Endothelial cell of umbilical vein (primary cell): Measurements from ENCODE around the gene CETP. TPM values are rescaled to one million over a fixed set of nuclear protein-coding genes. Genes with fewer than 3 reads are reported as not detected.

Experiments
- BruUV-seq: library from RNA; stranded (reverse); fragments of 400-500 nt; replicated peaks from 2 replicates; lab custom pipeline; 2021; lab: Mats Ljungman, UMichigan
- CTCF ChIA-PET: fragments of 300-600, 350-600 bp; sonication (Branson Sonifier 250); formaldehyde crosslinking; loops from one replicate; lab custom pipeline; 2021; ENCODE audit warnings: antibody characterized with exemption, inconsistent platforms; lab: Charles Lee
- POLR2A ChIA-PET: fragments of 300-600, 350-600 bp; sonication (Branson Sonifier 250); formaldehyde crosslinking; loops from one replicate; lab custom pipeline; 2021; ENCODE audit warnings: antibody characterized with exemption, inconsistent platforms; lab: Charles Lee
- DNase-seq: peaks from one replicate; pipeline ENCODE4 v3.0.0-alpha.2; 2011; ENCODE audit warnings: low read depth, low spot score
- FAIRE-seq: peaks from 2 replicates; lab custom pipeline; 2011; peaks lifted over from hg19 to GRCh38; lab: Jason Lieb, UNC
- H2AFZ ChIP-seq: 2 replicates; pipeline ENCODE4 v1.6.0; 2012; ENCODE audit warnings: low read depth, low read length, control low read depth, inconsistent platforms
- H3K27ac ChIP-seq: 2 replicates; pipeline ENCODE4 v1.5.1; 2011; ENCODE audit warnings: low read depth, mild to moderate bottlenecking, control low read depth, low read length, moderate library complexity; ENCODE audit not compliant: insufficient read depth
- H3K27me3 ChIP-seq, 2 experiments: 2 replicates each; pipeline versions ENCODE4 v1.6.0 to v1.6.1; 2011; ENCODE audit warnings: low read length in 2 of 2, mixed read lengths in 1 of 2; ENCODE audit not compliant: control insufficient read depth in 2 of 2, insufficient read depth in 2 of 2
- H3K36me3 ChIP-seq, 2 experiments: 2 replicates in 1 of 2; 3 replicates in 1 of 2; pipeline ENCODE4 v1.5.1; 2011; ENCODE audit warnings: low read length in 2 of 2, mild to moderate bottlenecking in 1 of 2, moderate library complexity in 1 of 2; ENCODE audit not compliant: control insufficient read depth in 2 of 2, insufficient read depth in 2 of 2; ENCODE audit errors: extremely low read depth in 1 of 2
- H3K4me1 ChIP-seq: 3 replicates; pipeline ENCODE4 v1.5.1; 2011; ENCODE audit warnings: mild to moderate bottlenecking, low read length; ENCODE audit not compliant: control insufficient read depth, insufficient read depth; ENCODE audit errors: extremely low read depth
- H3K4me2 ChIP-seq: 2 replicates; pipeline ENCODE4 v1.6.1; 2011; ENCODE audit warnings: low read length, control low read depth, mixed read lengths; ENCODE audit not compliant: insufficient read depth
- H3K4me3 ChIP-seq, 3 experiments: fragments of 200-600 bp in 1 of 3; sonication (generic), shearing (Covaris generic) in 1 of 3; replicated peaks in 1 of 3; 2 replicates each; pipeline ENCODE4 v1.5.1; 2011 to 2016; ENCODE audit warnings: control low read depth in 3 of 3, low read length in 3 of 3, mild to moderate bottlenecking in 2 of 3, inconsistent platforms in 1 of 3, low read depth in 1 of 3, moderate library complexity in 1 of 3; ENCODE audit not compliant: insufficient read depth in 1 of 3
- H3K79me2 ChIP-seq: 2 replicates; pipeline ENCODE4 v1.6.0; 2012; ENCODE audit warnings: low read length, inconsistent platforms; ENCODE audit not compliant: control insufficient read depth, insufficient read depth
- H3K9ac ChIP-seq: replicated peaks from 2 replicates; pipeline ENCODE3; 2011; ENCODE audit warnings: low read length, control low read depth; ENCODE audit not compliant: insufficient read depth; ENCODE audit errors: extremely low read depth
- H3K9me1 ChIP-seq: replicated peaks from 3 replicates; pipeline ENCODE4 v1.6.0; 2011; ENCODE audit warnings: mild to moderate bottlenecking, low read length; ENCODE audit not compliant: control insufficient read depth, insufficient read depth; ENCODE audit errors: extremely low read depth
- H3K9me3 ChIP-seq: replicated peaks from 2 replicates; pipeline ENCODE4 v1.5.1; 2012; ENCODE audit warnings: low read length, inconsistent platforms; ENCODE audit not compliant: control insufficient read depth, insufficient read depth
- H4K20me1 ChIP-seq: replicated peaks from 2 replicates; pipeline ENCODE3; 2011; ENCODE audit warnings: mild to moderate bottlenecking, low read length; ENCODE audit not compliant: control insufficient read depth, insufficient read depth; ENCODE audit errors: extremely low read depth
- EZH2 ChIP-seq: IDR thresholded peaks from 2 replicates; pipeline ENCODE4 v1.6.1; 2012; ENCODE audit warnings: borderline replicate concordance, low read depth, mild to moderate bottlenecking, moderate library complexity, low read length, inconsistent platforms; ENCODE audit not compliant: severe bottlenecking
- GATA2 ChIP-seq: IDR thresholded peaks from 2 replicates; pipeline ENCODE4 v1.7.0; 2011; ENCODE audit warnings: low read depth, mild to moderate bottlenecking, moderate library complexity, mixed read lengths, low read length; ENCODE audit not compliant: insufficient read length, insufficient read depth
- JUN ChIP-seq: IDR thresholded peaks from 2 replicates; pipeline ENCODE4 v1.6.1; 2011; ENCODE audit warnings: borderline replicate concordance, low read depth; ENCODE audit not compliant: insufficient read length, insufficient read depth
- POLR2A ChIP-seq: IDR thresholded peaks from 2 replicates; pipeline ENCODE4 v1.6.1; 2012; ENCODE audit warnings: low read depth, mild to moderate bottlenecking, control low read depth, low read length
- POLR2AphosphoS5 ChIP-seq: IDR thresholded peaks from 2 replicates; pipeline ENCODE4 v1.6.1; 2012; ENCODE audit warnings: low read depth, mild to moderate bottlenecking, control low read depth, low read length, moderate library complexity; ENCODE audit not compliant: insufficient read depth
- dilution Hi-C: fragments of 300-500 bp; cut with MboI; formaldehyde crosslinking; loops from one replicate; pipeline ENCODE4 v1.15.0; 2019; ENCODE audit warnings: low sequenced_read_pairs; ENCODE audit not compliant: extremely low pct_ligation_motif_present
- intact Hi-C: fragments of 100-400 bp; cut with micrococcal nuclease; formaldehyde crosslinking; loops from one replicate; pipeline ENCODE4 v1.10.0; 2022
- polyA plus RNA-seq, 4 experiments: library from polyadenylated mRNA; depleted of rRNA in 3 of 4; stranded (reverse) in 3 of 4; unstranded in 1 of 4; fragments of >200 nt; gene quantifications; 2 replicates each; pipeline versions ENCODE4 v1.2.1 to v1.2.3, GENCODE V29; 2011 to 2012; ENCODE audit warnings: missing spikeins in 1 of 4
- total RNA-seq: library from RNA; stranded (reverse); gene quantifications from 2 replicates; pipeline ENCODE4 v1.2.3, GENCODE V29; 2021

Gene CETP
- total and polyA plus RNA-seq, 2 donors (not counting 3 experiments of a cell fraction or from before 2014, with no cell fraction given), result 2.2 to 2.8 TPM

DNA sequence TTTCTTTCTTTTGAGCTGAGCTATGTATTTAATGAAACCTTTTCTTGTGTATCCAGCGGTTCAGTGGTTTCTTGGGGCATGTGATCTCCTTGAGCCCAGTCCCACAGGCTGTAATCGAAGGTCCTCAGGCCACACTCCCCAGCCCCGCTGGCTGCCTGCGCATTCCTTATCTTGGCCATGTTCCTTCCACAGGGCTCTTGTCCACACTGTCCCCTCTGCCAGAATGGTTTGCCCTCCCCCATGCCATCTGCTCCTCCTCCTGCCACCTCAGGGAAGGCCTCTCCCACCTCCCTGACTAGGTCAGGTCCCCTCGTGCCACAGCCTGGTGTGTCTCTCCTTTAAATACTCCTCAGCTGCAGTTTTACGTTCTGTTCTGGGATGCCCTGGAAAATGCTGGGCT is 15.5 kb downstream of the CETP start:
- POLR2A ChIA-PET, result no interaction called here
- no peak for FAIRE-seq

DNA sequence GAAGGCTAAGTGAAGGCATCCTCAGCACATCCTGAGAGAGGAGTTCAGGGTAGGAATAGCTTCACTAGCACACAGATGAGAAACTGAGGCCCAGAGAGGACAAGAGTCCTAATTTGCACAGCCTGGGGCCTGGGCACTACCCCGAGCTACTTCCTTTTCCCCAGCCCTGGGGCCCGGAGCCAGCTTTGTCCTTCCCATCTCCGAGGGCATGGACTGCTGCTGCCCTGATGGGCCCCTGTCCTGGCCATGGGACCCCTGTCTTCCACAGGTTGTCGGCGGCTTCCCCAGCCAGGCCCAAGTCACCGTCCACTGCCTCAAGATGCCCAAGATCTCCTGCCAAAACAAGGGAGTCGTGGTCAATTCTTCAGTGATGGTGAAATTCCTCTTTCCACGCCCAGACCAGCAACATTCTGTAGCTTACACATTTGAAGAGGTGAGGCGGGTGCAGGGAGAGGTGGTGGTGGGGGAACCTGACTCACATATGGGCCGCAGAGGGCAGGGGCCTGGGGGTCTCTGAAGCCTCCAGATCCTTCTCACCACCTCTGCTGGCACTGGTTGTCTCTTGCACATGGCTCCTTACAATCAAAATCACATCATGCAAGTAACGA is 16.2 kb downstream of the CETP start:
- Histone ChIP-seq H3K4me3 (no peak overlapping the region), H3K79me2 (no peaks in the 10 kb centered on the region), H3K36me3 (no peaks in the 10 kb centered on the region), H2AFZ (no peak overlapping the region), H3K27ac (no peak overlapping the region), H3K27me3 (no peaks in the 10 kb centered on the region), H3K9me1 (no peaks in the 10 kb centered on the region), H3K9me3 (no peaks in the 10 kb centered on the region), H3K9ac (no peak overlapping the region), H3K4me2 (no peak overlapping the region), H4K20me1 (no peaks in the 10 kb centered on the region), H3K4me1 (no peaks in the 10 kb centered on the region)
- ChIA-PET POLR2A (no interaction called here), CTCF (interaction anchor here (0.6 to 1.7 kb wide), 4 partner anchors 8 to 115 kb away, joined by 3 to 5 read pairs (median 3); no protein-coding TSS in a partner anchor)
- intact Hi-C loops (no loop called here), dilution Hi-C loops (no loop called here)
- FAIRE-seq (no peak), DNase-seq (no peak)
- BruUV-seq, result no TSS peak
- TF ChIP-seq POLR2A (no peak), POLR2AphosphoS5 (no peak)

More for the DNA sequence above, 15.5 kb downstream of the CETP start:
- H3K9ac ChIP-seq, result no peak overlapping the region
- no peaks in the 10 kb centered on the region for H3K79me2 ChIP-seq
- no peaks in the 10 kb centered on the region for H4K20me1 ChIP-seq
- intact Hi-C loops (no loop called here), dilution Hi-C loops (no loop called here)
- H3K4me2 ChIP-seq, result no peak overlapping the region
- H3K9me3 ChIP-seq, result no peaks in the 10 kb centered on the region
- no peaks in the 10 kb centered on the region for H3K27me3 ChIP-seq
- no peak overlapping the region for H3K4me3 ChIP-seq
- CTCF ChIA-PET, result interaction anchor here (0.6 to 1.7 kb wide), 6 partner anchors 9 to 32 kb away, joined by 3 to 5 read pairs (median 4); partner anchors contain the start of gene NLRC5
- no peaks in the 10 kb centered on the region for H3K9me1 ChIP-seq
- TF ChIP-seq JUN (no peak), POLR2A (no peak), POLR2AphosphoS5 (no peak), EZH2 (no peak), GATA2 (no peak)
- H3K27ac ChIP-seq, result no peak overlapping the region
- H3K36me3 ChIP-seq, result no peaks in the 10 kb centered on the region
- H3K4me1 ChIP-seq, result no peaks in the 10 kb centered on the region
- no TSS peak for BruUV-seq
- no peak for DNase-seq
- no peak overlapping the region for H2AFZ ChIP-seq
